Measurements from ENCODE around the gene TRIM44.

The TRIM44 gene

GRCh38 chr11:35662649-35663407 lies at the start of gene TRIM44:
TRIM44 (plus strand) TSS chr11:35662775; CDS start chr11:35663112, 337 bp downstream.
- peak; percentile 29 for DNase-seq

- no peak for DNase-seq
These were observed 47.5 kb upstream of the TRIM44 start for GRCh38 chr11:35614939-35615569.

- DNase-seq: no peak
These were observed 46.4 kb upstream of the TRIM44 start for GRCh38 chr11:35615921-35616900.

- DNase-seq: no peak
These were observed 45.3 kb upstream of the TRIM44 start for GRCh38 chr11:35617316-35617686.

GRCh38 chr11:35617687-35618496 lies 44.7 kb upstream of the TRIM44 start, which contains the start of gene FJX1:
FJX1 (plus strand) TSS chr11:35618460; CDS start chr11:35618637, 177 bp downstream.
- DNase-seq: no peak

- no peak for DNase-seq
These were observed 44.0 kb upstream of the TRIM44 start for GRCh38 chr11:35618497-35619115.

GRCh38 chr11:35619116-35619854 lies 43.3 kb upstream of the TRIM44 start:
- no peak for DNase-seq

GRCh38 chr11:35619855-35620640 lies 42.5 kb upstream of the TRIM44 start:
- DNase-seq: no peak

- DNase-seq: no peak
These were observed 41.8 kb upstream of the TRIM44 start for GRCh38 chr11:35620795-35621194.

- DNase-seq: no peak
These were observed 41.0 kb upstream of the TRIM44 start for GRCh38 chr11:35621620-35622019.

GRCh38 chr11:35622070-35622469 lies 40.5 kb upstream of the TRIM44 start:
- DNase-seq: no peak

- no peak for DNase-seq
These were observed 38.9 kb upstream of the TRIM44 start for GRCh38 chr11:35623621-35624168.

- DNase-seq: no peak
These were observed 38.3 kb upstream of the TRIM44 start for GRCh38 chr11:35624316-35624715.

- DNase-seq: no peak
These were observed 37.8 kb upstream of the TRIM44 start for GRCh38 chr11:35624781-35625180.

GRCh38 chr11:35626501-35626900 lies 36.1 kb upstream of the TRIM44 start:
- DNase-seq: no peak

- DNase-seq: no peak
These were observed 33.1 kb upstream of the TRIM44 start for GRCh38 chr11:35629511-35629910.

GRCh38 chr11:35629914-35630313 lies 32.7 kb upstream of the TRIM44 start:
- no peak for DNase-seq

- DNase-seq: no peak
These were observed 30.7 kb upstream of the TRIM44 start for GRCh38 chr11:35631891-35632290.

- DNase-seq: no peak
These were observed 30.3 kb upstream of the TRIM44 start for GRCh38 chr11:35632301-35632700.

GRCh38 chr11:35633827-35634423 lies 28.6 kb upstream of the TRIM44 start:
- DNase-seq: no peak
